Mucosa of stomach (tissue), 1 donor: ENCODE data around the gene DCTN1.
A peak's percentile ranks its signal among the peaks of the same experiment; 100 is the strongest.

Source experiments
- H3K27me3 ChIP-seq: one replicate; pipeline ENCODE4 v1.7.0; 2013; ENCODE audit warnings: mild to moderate bottlenecking, low read length; ENCODE audit not compliant: control insufficient read depth, insufficient read depth
- H3K36me3 ChIP-seq: one replicate; pipeline ENCODE4 v1.7.0; 2013; ENCODE audit warnings: low read length; ENCODE audit not compliant: control insufficient read depth, insufficient read depth
- H3K4me1 ChIP-seq: one replicate; pipeline ENCODE4 v1.7.0; 2013; ENCODE audit warnings: mild to moderate bottlenecking, low read length; ENCODE audit not compliant: control insufficient read depth, insufficient read depth
- H3K4me3 ChIP-seq: one replicate; pipeline ENCODE4 v1.7.0; 2013; ENCODE audit warnings: low read length
- H3K9ac ChIP-seq: one replicate; pipeline ENCODE4 v1.7.0; 2013; ENCODE audit warnings: mild to moderate bottlenecking, low read length, moderate library complexity
- H3K9me3 ChIP-seq: one replicate; pipeline ENCODE4 v1.7.0; 2013; ENCODE audit warnings: mild to moderate bottlenecking, low read length, moderate library complexity; ENCODE audit not compliant: control insufficient read depth
- donor health status: Pancreatic carcinoma.

DCTN1 gene

DNA sequence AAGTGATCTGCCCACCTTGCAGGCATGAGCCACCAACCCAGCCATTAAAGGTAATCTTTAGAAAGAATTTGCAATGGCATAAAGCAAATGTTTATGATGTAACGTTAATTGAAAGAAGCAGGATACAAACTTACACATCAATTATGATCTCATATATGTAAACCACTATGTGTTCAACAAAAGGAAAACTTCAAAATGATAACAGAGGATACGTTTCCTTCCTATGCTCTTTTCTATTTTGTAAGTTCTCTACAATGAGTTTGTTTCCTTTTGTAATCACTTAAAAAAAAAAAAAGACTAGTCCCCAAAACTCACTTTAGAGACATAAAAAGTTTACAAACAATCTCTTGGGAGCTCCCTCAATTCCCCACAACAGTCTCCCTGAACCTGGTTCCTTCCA lies 39.9 kb upstream of the DCTN1 start:
- Histone ChIP-seq H3K36me3 (no peaks in the 10 kb centered on the region), H3K9me3 (no peaks in the 10 kb centered on the region), H3K4me3 (no peak overlapping the region), H3K27me3 (peaks cover 8% of the 10 kb centered on the region), H3K9ac (no peak overlapping the region), H3K4me1 (peaks cover 26% of the 10 kb centered on the region)

DNA sequence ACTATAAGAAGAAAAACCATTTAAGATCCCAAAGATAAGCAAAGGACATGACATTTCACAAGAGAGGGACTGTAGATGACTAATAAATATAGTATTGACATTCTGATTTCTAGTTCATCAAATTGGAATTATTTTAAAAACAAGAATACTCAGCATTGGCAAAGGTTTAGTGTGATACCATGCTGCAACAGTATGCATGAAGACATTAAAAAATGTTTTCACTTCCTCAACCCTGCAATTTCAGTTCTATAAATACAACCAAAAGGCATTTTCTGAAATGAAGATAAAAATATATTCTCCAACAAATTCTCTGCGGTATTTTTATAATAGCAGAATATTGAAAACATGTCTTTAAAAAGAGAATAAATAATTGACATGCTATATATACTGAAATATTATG lies 39.2 kb upstream of the DCTN1 start:
- no peak overlapping the region for H3K4me3 ChIP-seq
- peaks cover 10% of the 10 kb centered on the region for H3K27me3 ChIP-seq

GRCh38 chr2:74418312-74418711 lies 38.2 kb upstream of the DCTN1 start:
- Histone ChIP-seq H3K27me3 (peaks cover 10% of the 10 kb centered on the region), H3K4me1 (peaks cover 42% of the 10 kb centered on the region), H3K4me3 (no peak overlapping the region), H3K9me3 (no peaks in the 10 kb centered on the region), H3K9ac (no peak overlapping the region), H3K36me3 (no peaks in the 10 kb centered on the region)

More for the DNA sequence above, 39.2 kb upstream of the DCTN1 start:
- H3K36me3 ChIP-seq: no peaks in the 10 kb centered on the region
- H3K4me1 ChIP-seq: peaks cover 32% of the 10 kb centered on the region
- H3K9ac ChIP-seq: no peak overlapping the region
- no peaks in the 10 kb centered on the region for H3K9me3 ChIP-seq

- no peaks in the 10 kb centered on the region for H3K9me3 ChIP-seq
- no peaks in the 10 kb centered on the region for H3K36me3 ChIP-seq
- no peak overlapping the region for H3K4me3 ChIP-seq
- peaks cover 10% of the 10 kb centered on the region for H3K27me3 ChIP-seq
- no peak overlapping the region for H3K9ac ChIP-seq
- peaks cover 45% of the 10 kb centered on the region for H3K4me1 ChIP-seq
These were observed 37.7 kb upstream of the DCTN1 start for GRCh38 chr2:74417763-74418162.

- no peak overlapping the region for H3K4me3 ChIP-seq
- peaks cover 10% of the 10 kb centered on the region for H3K27me3 ChIP-seq
- no peak overlapping the region for H3K9ac ChIP-seq
- H3K36me3 ChIP-seq: no peaks in the 10 kb centered on the region
- H3K9me3 ChIP-seq: no peaks in the 10 kb centered on the region
- peaks cover 45% of the 10 kb centered on the region for H3K4me1 ChIP-seq
These were observed 37.1 kb upstream of the DCTN1 start for GRCh38 chr2:74417197-74417596.

- peaks cover 10% of the 10 kb centered on the region for H3K27me3 ChIP-seq
- H3K4me3 ChIP-seq: no peak overlapping the region
- H3K4me1 ChIP-seq: peaks cover 41% of the 10 kb centered on the region
- H3K9me3 ChIP-seq: no peaks in the 10 kb centered on the region
- no peaks in the 10 kb centered on the region for H3K36me3 ChIP-seq
- H3K9ac ChIP-seq: no peak overlapping the region
These were observed 36.7 kb upstream of the DCTN1 start for GRCh38 chr2:74416778-74417177.

DNA sequence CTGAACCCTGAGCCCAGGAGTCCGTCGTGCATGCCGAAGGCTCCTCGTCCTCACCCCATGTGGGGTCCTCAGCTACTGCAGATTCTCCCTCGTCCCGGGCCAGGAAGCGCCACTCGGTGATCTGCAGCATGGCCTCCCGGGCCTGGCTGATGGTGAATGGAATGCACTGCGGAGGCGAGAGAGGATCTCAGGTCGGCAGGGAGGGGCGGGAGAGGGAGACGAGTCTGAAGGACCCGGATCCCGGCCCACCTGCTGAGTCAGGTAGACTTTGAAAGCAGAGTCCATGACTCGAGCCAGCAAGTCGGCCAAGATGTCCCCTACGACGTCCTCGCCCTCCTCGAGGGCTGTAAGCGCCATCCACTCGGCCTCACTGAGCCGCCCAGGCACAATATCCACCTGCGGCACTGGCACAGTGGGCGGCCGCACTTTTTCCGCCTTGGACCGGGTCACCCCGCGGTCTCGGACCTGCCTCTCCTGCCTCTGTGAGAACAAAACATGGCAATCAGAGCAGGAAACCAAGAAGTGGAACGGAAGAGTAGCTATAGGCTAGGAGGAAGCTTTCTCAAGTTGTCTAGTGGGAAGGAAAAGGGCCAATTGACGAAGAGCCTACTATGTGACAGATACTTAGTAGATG lies 35.8 kb upstream of the DCTN1 start:
- Histone ChIP-seq H3K27me3 (peaks cover 10% of the 10 kb centered on the region), H3K9ac (peak overlapping the region; percentile 76), H3K4me3 (peak overlapping the region; percentile 27)

GRCh38 chr2:74414881-74415761 lies 35.0 kb upstream of the DCTN1 start:
- Histone ChIP-seq H3K36me3 (no peaks in the 10 kb centered on the region), H3K4me3 (peak overlapping the region; percentile 27), H3K4me1 (peaks cover 32% of the 10 kb centered on the region), H3K9ac (peak overlapping the region; percentile 76), H3K27me3 (peaks cover 10% of the 10 kb centered on the region), H3K9me3 (no peaks in the 10 kb centered on the region)

More for the DNA sequence above, 35.8 kb upstream of the DCTN1 start:
- no peaks in the 10 kb centered on the region for H3K9me3 ChIP-seq
- no peaks in the 10 kb centered on the region for H3K36me3 ChIP-seq
- H3K4me1 ChIP-seq: peaks cover 34% of the 10 kb centered on the region

GRCh38 chr2:74414441-74414840 lies 34.3 kb upstream of the DCTN1 start:
- peak overlapping the region; percentile 76 for H3K9ac ChIP-seq

GRCh38 chr2:74413001-74413698 lies 33.0 kb upstream of the DCTN1 start:
- no peaks in the 10 kb centered on the region for H3K9me3 ChIP-seq
- peaks cover 10% of the 10 kb centered on the region for H3K27me3 ChIP-seq
- H3K9ac ChIP-seq: peak overlapping the region; percentile 76
- H3K4me1 ChIP-seq: peaks cover 32% of the 10 kb centered on the region
- H3K4me3 ChIP-seq: peak overlapping the region; percentile 38
- H3K36me3 ChIP-seq: no peaks in the 10 kb centered on the region

More at GRCh38 chr2:74414441-74414840, 34.3 kb upstream of the DCTN1 start:
- Histone ChIP-seq H3K4me3 (peak overlapping the region; percentile 38), H3K4me1 (peaks cover 32% of the 10 kb centered on the region), H3K27me3 (peaks cover 10% of the 10 kb centered on the region), H3K36me3 (no peaks in the 10 kb centered on the region), H3K9me3 (no peaks in the 10 kb centered on the region)

DNA sequence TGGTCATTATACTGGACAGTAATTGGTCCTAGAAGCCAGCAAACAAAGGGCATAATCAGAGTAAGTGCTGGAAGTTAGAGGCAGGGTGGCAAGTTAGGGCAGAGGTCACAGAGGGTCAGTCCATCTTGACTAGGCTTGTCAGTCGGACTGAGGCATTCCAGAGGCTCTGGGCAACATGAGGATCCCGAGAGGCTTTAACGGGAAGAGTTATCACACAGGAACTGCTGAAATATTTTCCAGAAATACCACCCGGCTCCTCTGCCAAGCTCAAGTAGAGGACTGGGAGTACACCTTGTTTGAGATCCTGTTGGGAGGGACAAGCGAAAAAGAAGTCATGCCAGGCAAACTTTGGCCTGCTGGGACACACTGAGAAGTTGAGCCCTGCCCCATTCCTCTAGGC lies 27.6 kb upstream of the DCTN1 start:
- no peaks in the 10 kb centered on the region for H3K27me3 ChIP-seq
- H3K4me1 ChIP-seq: no peaks in the 10 kb centered on the region
- H3K36me3 ChIP-seq: no peaks in the 10 kb centered on the region
- H3K4me3 ChIP-seq: no peak overlapping the region
- no peak overlapping the region for H3K9ac ChIP-seq
- H3K9me3 ChIP-seq: no peaks in the 10 kb centered on the region

GRCh38 chr2:74406035-74406434 lies 25.9 kb upstream of the DCTN1 start:
- H3K27me3 ChIP-seq: no peaks in the 10 kb centered on the region
- no peaks in the 10 kb centered on the region for H3K9me3 ChIP-seq
- no peak overlapping the region for H3K9ac ChIP-seq
- H3K4me3 ChIP-seq: no peak overlapping the region
- H3K4me1 ChIP-seq: no peaks in the 10 kb centered on the region
- H3K36me3 ChIP-seq: no peaks in the 10 kb centered on the region
